ENCODE data around the gene OR11H6. TPM values are rescaled to one million over a fixed set of nuclear protein-coding genes. Genes with fewer than 3 reads are reported as not detected.
"Not testable (repeated sequence)": the region's sequence is repeated elsewhere in the genome, so short reads cannot be mapped to it uniquely, and the experiment has no call there.

Gene OR11H6
- total RNA-seq, 4 donors from 2014 or later: not detected

GRCh38 chr14:20209595-20209994 is 13.9 kb upstream of the OR11H6 start:
- ATAC-seq (ENCODE audit: low FRiP score): no peak
- no peak for DNase-seq (ENCODE audit: low spot score)
- no peak for TF ChIP-seq CTCF (IDR thresholded peaks at IDR 0.05)

- not testable (repeated sequence) for DNase-seq (ENCODE audit: low spot score); ATAC-seq (ENCODE audit: low FRiP score)
Observed at GRCh38 chr14:20212406-20212805, 11.1 kb upstream of the OR11H6 start.

- DNase-seq (ENCODE audit: low spot score): no peak
- ATAC-seq (ENCODE audit: low FRiP score): no peak
- no peak for TF ChIP-seq CTCF (IDR thresholded peaks at IDR 0.05)
Observed at GRCh38 chr14:20215196-20215595, 8.3 kb upstream of the OR11H6 start.

- no peak for DNase-seq (ENCODE audit: low spot score)
- no peak for ATAC-seq (ENCODE audit: low FRiP score)
- no peak for TF ChIP-seq CTCF (IDR thresholded peaks at IDR 0.05)
Observed at GRCh38 chr14:20219033-20219432, 4.5 kb upstream of the OR11H6 start.

- ATAC-seq (ENCODE audit: low FRiP score) (no peak), DNase-seq (ENCODE audit: low spot score) (no peak)
- no peak for TF ChIP-seq CTCF (IDR thresholded peaks at IDR 0.05)
Observed at GRCh38 chr14:20228681-20229080, 5.2 kb downstream of the OR11H6 start, which contains the start of gene OR11H7. Gene OR11H7, plus strand, starts transcription at chr14:20228981.

- not testable (repeated sequence) for DNase-seq (ENCODE audit: low spot score); ATAC-seq (ENCODE audit: low FRiP score)
Observed at GRCh38 chr14:20235415-20235814, 11.9 kb downstream of the OR11H6 start.

- no peak for TF ChIP-seq CTCF (IDR thresholded peaks at IDR 0.05)
- ATAC-seq (ENCODE audit: low FRiP score): no peak
- no peak for DNase-seq (ENCODE audit: low spot score)
Observed at GRCh38 chr14:20247646-20248246, 24.2 kb downstream of the OR11H6 start.

GRCh38 chr14:20262642-20263128 is 39.2 kb downstream of the OR11H6 start:
- ATAC-seq (ENCODE audit: low FRiP score): no peak
- TF ChIP-seq CTCF (IDR thresholded peaks at IDR 0.05): no peak
- DNase-seq (ENCODE audit: low spot score): no peak

GRCh38 chr14:20264361-20264760 is 40.9 kb downstream of the OR11H6 start:
- not testable (repeated sequence) for DNase-seq (ENCODE audit: low spot score); ATAC-seq (ENCODE audit: low FRiP score)

All from omental fat pad (tissue), 4 donors.